Esophagus (tissue), 2 donors: ENCODE results near the gene CYB5A. TPM values are rescaled to one million over a fixed set of nuclear protein-coding genes. Genes with fewer than 3 reads are reported as not detected.

Experiments
- H3K27ac ChIP-seq, 2 donors: one replicate each; pipeline ENCODE4 v1.5.1; 2013; ENCODE audit warnings: low read depth in 2 of 2, mild to moderate bottlenecking in 2 of 2, inconsistent platforms in 1 of 2, low read length in 1 of 2, moderate library complexity in 1 of 2
- H3K27me3 ChIP-seq, 2 donors: one replicate each; pipeline ENCODE4 v1.6.1; 2013; ENCODE audit warnings: low read length in 2 of 2, control low read depth in 1 of 2, mild to moderate bottlenecking in 1 of 2; ENCODE audit not compliant: insufficient read depth in 2 of 2, control insufficient read depth in 1 of 2
- H3K36me3 ChIP-seq, 2 donors: one replicate each; pipeline ENCODE4 v1.6.1; 2013; ENCODE audit warnings: low read length in 1 of 2; ENCODE audit not compliant: control insufficient read depth in 2 of 2, insufficient read depth in 2 of 2
- H3K4me1 ChIP-seq, 2 donors: one replicate each; pipeline ENCODE4 v1.6.1; 2013; ENCODE audit warnings: low read length in 1 of 2; ENCODE audit not compliant: control insufficient read depth in 2 of 2, insufficient read depth in 2 of 2
- H3K4me3 ChIP-seq, 2 donors: one replicate each; pipeline ENCODE4 v1.5.1; 2013; ENCODE audit warnings: low read length in 2 of 2, mild to moderate bottlenecking in 2 of 2, low read depth in 1 of 2, moderate library complexity in 1 of 2
- H3K9me3 ChIP-seq, 2 donors: one replicate each; pipeline ENCODE4 v1.6.1; 2013; ENCODE audit warnings: mild to moderate bottlenecking in 2 of 2, low read depth in 1 of 2, low read length in 1 of 2, moderate library complexity in 1 of 2; ENCODE audit not compliant: control insufficient read depth in 2 of 2, insufficient read depth in 1 of 2
- WGBS, 2 donors: extraction: QIAGEN DNeasy Blood & Tissue Kit; methylation state at CpG; one replicate each; pipeline ENCODE4 v1.1.7; 2013; 5-methylcytosine and 5-hydroxymethylcytosine counted together
- polyA plus RNA-seq, 2 donors: library from polyadenylated mRNA; stranded (reverse); fragments of 200-250 nt; gene quantifications; one replicate each; pipeline ENCODE4 v1.2.3, GENCODE V29; 2013
- donor health status: healthy with polysubstance abuse.
- donor health status: Bipolar disorder and iron deficiency.

The CYB5A gene
- polyA plus RNA-seq, 2 donors = 37.0 to 81.5 TPM

DNA sequence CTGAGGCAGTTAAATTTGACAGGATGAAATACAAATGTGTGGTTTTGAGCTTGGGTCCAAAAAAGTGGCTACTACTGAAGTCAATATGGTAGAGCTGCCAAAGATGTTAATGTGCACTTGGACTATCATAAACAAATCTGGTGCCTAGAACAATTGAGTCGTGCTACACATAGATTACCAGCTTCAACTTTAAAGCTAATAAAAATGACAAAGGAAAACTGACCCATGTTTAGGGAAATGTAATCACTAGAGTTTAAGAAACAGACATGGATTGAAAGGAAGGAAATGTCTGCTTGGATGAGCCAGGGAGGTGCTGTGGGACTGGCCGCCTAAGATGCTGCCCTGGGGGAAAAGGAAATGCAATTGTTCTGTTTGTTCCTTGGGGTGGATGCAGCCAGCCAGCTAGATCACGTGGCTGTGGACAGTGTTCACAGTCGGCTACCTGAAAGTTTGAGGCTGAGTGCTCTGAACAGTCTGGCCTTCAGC, 36.6 kb downstream of the CYB5A start:
- Histone ChIP-seq H3K4me1 (no peaks in the 10 kb centered on the region), H3K4me3 (no peak overlapping the region), H3K27ac (no peak overlapping the region), H3K36me3 (peaks cover 0 to 5% of the 10 kb centered on the region in 2 donors), H3K9me3 (no peaks in the 10 kb centered on the region), H3K27me3 (no peaks in the 10 kb centered on the region)
- 43 to 50% methylated on average over 4 of the region's 4 CpGs for WGBS, 2 donors

DNA sequence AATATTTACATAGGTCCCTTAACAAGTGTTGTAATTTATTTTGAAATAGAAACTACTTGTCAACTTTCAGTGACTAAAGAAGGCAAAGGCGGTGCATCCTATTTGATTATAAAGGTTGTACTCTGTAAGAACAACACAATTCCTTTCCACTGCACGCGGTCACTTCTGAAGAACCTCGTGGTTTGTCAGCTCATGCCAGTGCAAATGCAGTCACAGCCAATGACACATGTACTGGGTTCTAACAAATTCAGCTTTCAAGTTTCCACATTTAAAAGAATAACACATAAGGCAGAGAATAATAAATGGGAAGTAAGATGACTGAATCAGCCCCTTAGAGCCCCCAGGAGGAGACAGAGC, 39.7 kb downstream of the CYB5A start:
- no peak overlapping the region for H3K27ac ChIP-seq

DNA sequence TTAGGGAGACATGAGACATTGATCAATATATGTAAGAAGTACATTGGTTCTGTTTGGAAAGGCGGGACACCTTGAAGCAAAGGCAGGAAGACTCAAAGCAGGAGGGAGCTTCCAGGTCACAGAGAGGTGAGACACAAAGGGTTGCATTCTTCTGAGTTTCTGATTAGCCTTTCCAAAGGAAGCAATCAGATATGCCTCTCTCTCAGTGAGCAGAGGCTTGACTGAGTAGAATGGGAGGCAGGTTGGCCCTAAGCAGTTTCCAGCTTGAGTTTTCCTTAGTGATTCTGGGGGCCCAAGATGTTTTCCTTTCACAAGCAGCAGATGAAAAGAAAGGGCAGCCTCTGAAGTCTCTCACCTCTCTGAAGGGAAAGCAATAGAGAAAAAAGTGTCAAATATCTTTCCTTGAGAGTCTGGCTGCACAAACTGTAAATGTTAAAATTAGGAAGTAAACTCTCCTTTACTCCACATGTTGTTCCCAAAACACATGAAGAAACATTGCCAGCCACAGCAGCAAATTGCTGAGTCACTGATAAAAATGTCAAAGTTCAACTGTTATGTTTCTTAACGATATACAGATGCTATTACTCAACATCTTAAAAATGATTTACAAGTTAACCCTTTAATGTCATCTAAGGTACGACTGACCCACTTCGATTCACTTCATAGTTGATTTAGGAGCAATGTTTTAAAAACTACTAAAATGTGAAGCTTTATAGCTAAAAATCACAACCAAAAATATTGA, 40.3 kb downstream of the CYB5A start:
- Histone ChIP-seq H3K27me3 (no peaks in the 10 kb centered on the region), H3K27ac (no peak overlapping the region), H3K4me1 (no peaks in the 10 kb centered on the region), H3K9me3 (no peaks in the 10 kb centered on the region), H3K4me3 (no peak overlapping the region), H3K36me3 (peaks cover 0 to 8% of the 10 kb centered on the region in 2 donors)
- 47 to 56% methylated on average over 4 of the region's 4 CpGs for WGBS, 2 donors

More for the DNA sequence above, 39.7 kb downstream of the CYB5A start:
- no peaks in the 10 kb centered on the region for H3K27me3 ChIP-seq
- no peak overlapping the region for H3K4me3 ChIP-seq
- 75 to 85% methylated on average over 4 of the region's 4 CpGs for WGBS, 2 donors
- no peaks in the 10 kb centered on the region for H3K4me1 ChIP-seq
- peaks cover 0 to 8% of the 10 kb centered on the region in 2 donors for H3K36me3 ChIP-seq
- H3K9me3 ChIP-seq = no peaks in the 10 kb centered on the region

DNA sequence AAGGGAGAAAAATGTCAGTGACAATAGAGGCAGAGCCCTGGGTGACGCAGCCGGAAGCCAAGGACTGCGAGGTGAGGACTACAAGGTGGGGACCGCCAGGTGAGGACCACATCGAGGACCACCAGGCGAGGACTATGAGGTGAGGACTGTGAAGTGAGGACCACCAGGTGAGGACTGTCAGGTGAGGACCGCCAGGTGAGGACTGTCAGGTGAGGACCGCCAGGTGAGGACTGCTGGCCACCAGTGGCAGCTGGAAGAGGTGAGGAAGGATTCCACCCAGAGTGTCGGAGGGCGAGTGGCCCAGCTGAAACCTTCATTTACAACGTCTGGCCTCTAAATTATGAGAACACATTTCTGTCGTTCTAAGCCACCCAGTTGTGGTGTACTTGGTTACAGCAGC, 41.6 kb downstream of the CYB5A start:
- H3K36me3 ChIP-seq = peaks cover 0 to 8% of the 10 kb centered on the region in 2 donors
- H3K27ac ChIP-seq = no peak overlapping the region
- no peaks in the 10 kb centered on the region for H3K4me1 ChIP-seq
- no peaks in the 10 kb centered on the region for H3K9me3 ChIP-seq
- H3K27me3 ChIP-seq = no peaks in the 10 kb centered on the region
- no peak overlapping the region for H3K4me3 ChIP-seq
- WGBS, 2 donors = 92 to 95% methylated on average over 12 of the region's 12 CpGs

DNA sequence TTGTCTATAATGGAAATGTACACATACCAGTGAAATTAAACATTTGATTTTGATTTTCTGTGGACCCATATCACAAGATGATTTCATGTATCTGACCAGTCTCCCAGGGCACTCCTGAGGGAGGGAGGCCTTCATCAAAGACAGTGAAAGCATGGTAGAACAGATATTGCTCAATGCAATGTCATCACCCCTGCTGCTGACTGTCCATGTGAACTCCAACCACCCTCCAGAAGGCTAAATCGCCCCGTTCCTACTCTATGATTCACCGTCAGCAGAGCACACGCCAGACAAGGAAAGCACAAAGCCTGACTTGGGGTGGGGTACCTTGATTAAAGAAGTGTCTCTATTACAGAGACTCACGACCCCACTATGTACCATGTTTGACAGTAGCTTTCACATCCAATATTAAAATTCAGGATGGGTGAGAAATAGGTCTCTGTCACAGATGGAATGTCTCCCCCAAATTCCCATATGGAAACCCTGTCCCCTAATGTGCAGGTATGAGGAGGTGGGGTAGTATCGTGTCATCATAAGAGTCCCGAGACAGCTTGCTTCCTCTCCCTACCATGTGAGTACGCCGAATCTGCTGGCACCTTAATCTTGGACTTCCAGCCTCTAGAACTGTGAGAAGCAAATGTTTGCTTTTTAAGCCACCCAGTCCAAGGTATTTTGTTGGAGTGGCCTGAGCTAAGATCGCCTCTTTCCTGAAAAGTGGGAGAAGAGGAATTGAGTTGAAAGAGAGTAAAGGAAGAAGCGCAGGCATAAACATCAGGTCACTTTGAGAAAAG, 42.4 kb downstream of the CYB5A start:
- H3K4me1 ChIP-seq = no peaks in the 10 kb centered on the region

DNA sequence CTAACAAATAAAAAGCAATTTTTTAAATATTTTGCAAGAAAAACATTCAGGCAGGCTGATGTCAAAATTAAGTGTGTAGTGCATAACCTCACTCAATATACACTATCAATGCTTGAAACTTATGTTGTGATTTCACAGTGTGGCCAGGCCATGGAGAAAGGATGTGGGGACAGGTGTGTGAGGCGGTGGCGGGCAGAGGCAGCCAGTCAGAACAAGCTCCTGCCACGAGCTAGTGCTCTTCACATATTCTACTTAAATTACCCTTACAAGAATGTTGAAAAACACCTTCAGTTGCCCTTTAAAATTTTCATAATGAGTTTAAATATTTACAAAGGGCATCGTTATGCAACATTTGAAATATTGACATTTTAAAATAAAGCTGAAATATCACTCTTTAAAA, 43.2 kb downstream of the CYB5A start:
- no peak overlapping the region for H3K4me3 ChIP-seq
- peaks cover 0 to 8% of the 10 kb centered on the region in 2 donors for H3K36me3 ChIP-seq
- no peaks in the 10 kb centered on the region for H3K4me1 ChIP-seq
- no peak overlapping the region for H3K27ac ChIP-seq
- no peaks in the 10 kb centered on the region for H3K27me3 ChIP-seq
- H3K9me3 ChIP-seq = no peaks in the 10 kb centered on the region
- WGBS, 2 donors = 60 to 70% methylated on average over 4 of the region's 4 CpGs

More for the DNA sequence above, 42.4 kb downstream of the CYB5A start:
- Histone ChIP-seq H3K9me3 (no peaks in the 10 kb centered on the region), H3K4me3 (no peak overlapping the region), H3K27me3 (no peaks in the 10 kb centered on the region), H3K27ac (no peak overlapping the region), H3K36me3 (peaks cover 0 to 8% of the 10 kb centered on the region in 2 donors)
- 85 to 90% methylated on average over 11 of the region's 11 CpGs for WGBS, 2 donors

DNA sequence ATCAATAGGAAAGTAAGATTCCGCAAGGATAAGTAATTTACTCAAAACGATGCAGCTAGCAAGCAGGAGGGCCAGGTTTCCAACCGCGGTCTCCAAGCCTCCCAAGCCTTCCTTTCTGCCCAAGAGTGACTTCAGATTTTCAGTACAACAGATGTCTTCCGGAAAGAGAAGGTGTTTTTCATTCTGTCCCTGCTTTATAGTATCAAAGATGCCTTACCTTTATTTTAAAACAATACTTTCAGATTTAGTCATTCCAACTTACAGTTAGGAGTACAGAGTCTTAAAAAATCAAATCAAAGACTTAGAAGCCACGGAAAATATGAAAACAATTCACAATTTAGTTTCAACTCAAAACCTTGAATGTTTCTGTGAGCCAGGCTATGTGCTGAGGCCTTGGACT, 43.6 kb downstream of the CYB5A start:
- H3K36me3 ChIP-seq = peaks cover 0 to 7% of the 10 kb centered on the region in 2 donors
- 94 to 95% methylated on average over 6 of the region's 6 CpGs for WGBS, 2 donors
- no peaks in the 10 kb centered on the region for H3K27me3 ChIP-seq
- no peak overlapping the region for H3K4me3 ChIP-seq
- H3K9me3 ChIP-seq = no peaks in the 10 kb centered on the region
- no peaks in the 10 kb centered on the region for H3K4me1 ChIP-seq
- H3K27ac ChIP-seq = no peak overlapping the region

DNA sequence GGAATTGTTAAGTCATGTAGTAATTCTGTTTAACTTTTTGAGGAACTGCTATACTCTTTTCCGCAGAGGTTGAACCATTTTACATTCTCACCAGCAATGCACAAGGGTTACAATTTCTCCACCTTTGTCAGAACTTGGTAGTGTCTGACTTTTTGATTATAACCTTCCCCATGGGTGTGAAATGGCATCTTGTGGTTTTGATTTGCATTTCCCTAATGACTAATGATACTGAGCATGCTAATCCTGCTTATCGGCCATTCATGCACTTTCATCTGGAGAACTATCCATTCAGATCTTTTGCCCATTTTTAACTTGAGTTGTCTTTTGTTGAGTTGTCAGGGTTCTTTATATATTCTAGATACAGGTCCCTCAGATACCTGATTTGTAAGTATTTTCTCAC, 47.2 kb downstream of the CYB5A start:
- Histone ChIP-seq H3K27ac (no peak overlapping the region), H3K27me3 (no peaks in the 10 kb centered on the region), H3K4me1 (no peaks in the 10 kb centered on the region), H3K36me3 (no peaks in the 10 kb centered on the region), H3K4me3 (no peak overlapping the region), H3K9me3 (no peaks in the 10 kb centered on the region)
- 75 to 82% methylated on average over 2 of the region's 2 CpGs for WGBS, 2 donors

DNA sequence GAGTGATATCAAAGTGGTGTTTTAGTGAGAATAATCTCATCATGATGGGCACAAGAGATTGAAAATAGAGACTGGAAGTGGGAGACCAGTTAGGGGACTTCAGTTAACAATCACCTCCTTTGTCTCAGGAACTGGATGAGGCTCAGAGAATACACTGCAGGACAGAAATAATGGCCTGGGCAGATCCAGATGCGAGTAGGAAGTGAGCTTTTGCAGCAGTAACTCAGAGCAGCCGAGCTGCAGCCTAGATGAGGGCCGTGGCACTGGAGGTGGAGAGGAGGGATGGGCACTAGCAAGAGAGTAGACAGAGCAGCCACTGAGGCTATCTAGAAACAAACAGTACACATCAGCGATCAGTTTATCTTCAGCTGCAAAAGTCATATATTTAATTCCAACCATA, 48.6 kb downstream of the CYB5A start:
- Histone ChIP-seq H3K27ac (no peak overlapping the region), H3K9me3 (no peaks in the 10 kb centered on the region), H3K4me3 (no peak overlapping the region), H3K27me3 (no peaks in the 10 kb centered on the region), H3K4me1 (no peaks in the 10 kb centered on the region), H3K36me3 (no peaks in the 10 kb centered on the region)
- 71 to 77% methylated on average over 4 of the region's 4 CpGs for WGBS, 2 donors
